Measurements from ENCODE around the gene CHST8.
A peak's percentile ranks its signal among the peaks of the same experiment; 100 is the strongest.

CHST8 gene

DNA sequence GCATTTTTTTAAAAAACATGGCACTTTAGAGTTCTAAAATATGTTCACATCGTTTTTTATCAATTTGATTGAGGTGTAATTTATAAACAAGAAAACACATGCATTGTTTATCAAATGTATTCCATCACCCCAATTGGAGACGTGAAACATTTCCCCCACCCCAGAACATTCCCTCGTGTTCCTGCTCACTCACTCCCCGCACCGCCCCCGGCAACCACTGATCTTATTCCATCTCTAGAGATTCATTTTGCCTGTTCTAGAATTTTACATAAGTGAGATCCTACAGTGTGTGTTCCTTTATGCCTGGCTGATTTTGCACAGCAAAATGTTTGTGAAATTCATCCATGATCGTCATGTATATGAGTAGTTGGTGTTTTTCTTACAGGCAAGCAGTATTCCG is 124.4 kb downstream of the CHST8 start:
- no peak for DNase-seq

DNA sequence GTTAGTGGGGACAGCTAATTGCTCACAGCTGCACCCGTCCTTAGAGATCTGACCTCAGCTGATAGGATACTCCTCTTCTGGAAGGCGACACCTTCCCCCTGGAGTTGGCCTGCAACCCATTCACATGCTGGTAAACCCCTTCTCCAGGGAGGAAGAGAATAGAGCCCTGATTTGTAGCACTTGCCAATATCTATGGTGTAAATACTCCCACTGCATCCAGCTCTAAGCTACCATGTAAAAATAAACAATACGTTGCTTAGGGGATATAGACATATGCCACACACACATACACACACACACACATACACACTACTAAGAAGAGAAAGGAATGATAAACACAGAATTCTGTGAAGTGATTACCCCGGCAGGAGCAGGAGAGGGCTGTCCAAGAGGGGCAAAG is 125.5 kb downstream of the CHST8 start:
- no peak for DNase-seq

DNA sequence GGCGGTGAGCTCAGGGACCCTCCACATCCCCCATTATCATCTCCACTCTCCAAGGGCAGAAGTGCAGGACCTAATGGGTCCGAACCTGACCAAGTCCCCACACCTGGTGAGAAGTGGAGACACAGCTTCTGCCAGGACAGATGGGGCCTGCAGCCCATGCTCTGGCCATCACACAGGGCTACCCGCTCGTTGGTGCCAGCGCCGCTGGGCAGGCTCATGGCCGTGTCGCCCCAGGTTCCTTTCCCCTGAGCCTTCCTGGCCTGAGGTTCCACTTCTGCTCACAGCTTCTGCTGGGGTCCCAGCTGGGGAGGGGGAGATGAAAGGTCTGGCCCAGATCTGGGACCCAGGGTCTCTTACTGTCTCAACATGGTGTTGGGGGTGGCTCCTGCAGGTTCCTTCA is 126.5 kb downstream of the CHST8 start:
- no peak for DNase-seq

DNA sequence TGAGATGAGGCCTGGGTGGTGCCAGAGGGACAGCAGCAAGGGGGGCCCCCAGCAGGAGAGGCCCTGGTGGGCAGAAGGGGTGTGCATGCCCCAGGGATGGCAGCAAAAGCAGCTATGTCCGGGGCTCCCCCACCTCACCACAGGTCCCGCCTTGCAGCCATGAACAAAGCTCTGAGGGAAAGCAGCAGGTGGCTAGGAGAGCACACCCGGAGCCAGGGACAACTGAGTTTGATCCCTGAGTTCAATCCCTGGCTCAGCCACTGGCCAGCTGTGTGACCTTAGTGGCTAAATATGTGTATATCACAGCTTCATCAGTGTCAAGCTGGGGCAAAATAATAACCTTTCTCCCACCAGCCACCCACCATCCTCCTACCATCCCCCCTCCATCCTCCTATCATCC is 127.3 kb downstream of the CHST8 start:
- no peak for DNase-seq

DNA sequence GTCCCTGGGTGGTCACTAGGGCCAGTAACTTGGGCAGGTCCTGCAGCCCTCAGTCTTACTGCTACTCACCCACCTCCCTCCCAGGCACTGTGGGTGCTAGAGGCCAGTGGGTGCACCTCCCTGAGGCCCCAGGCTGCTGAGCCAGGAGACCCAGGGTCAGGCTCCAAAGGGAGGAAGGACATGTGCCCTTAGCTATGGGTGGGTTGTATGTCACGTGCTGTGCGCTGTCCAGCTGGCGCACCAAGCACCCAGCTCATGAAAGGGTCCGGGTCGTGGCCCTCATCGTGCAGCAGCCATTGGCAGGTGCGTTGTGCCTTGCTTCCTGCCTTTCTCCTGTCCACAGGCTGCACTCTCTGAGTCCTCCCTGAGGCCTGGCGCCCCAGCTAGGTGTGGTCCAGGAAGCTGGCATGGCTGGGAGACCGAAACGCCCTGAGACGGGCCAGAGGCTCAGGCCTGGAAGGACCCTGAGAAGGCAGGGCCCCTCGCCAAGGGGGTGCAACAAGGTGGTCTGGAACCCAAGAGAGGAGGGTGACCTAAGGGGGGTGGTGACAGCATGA is 127.9 kb downstream of the CHST8 start:
- DNase-seq, result no peak

DNA sequence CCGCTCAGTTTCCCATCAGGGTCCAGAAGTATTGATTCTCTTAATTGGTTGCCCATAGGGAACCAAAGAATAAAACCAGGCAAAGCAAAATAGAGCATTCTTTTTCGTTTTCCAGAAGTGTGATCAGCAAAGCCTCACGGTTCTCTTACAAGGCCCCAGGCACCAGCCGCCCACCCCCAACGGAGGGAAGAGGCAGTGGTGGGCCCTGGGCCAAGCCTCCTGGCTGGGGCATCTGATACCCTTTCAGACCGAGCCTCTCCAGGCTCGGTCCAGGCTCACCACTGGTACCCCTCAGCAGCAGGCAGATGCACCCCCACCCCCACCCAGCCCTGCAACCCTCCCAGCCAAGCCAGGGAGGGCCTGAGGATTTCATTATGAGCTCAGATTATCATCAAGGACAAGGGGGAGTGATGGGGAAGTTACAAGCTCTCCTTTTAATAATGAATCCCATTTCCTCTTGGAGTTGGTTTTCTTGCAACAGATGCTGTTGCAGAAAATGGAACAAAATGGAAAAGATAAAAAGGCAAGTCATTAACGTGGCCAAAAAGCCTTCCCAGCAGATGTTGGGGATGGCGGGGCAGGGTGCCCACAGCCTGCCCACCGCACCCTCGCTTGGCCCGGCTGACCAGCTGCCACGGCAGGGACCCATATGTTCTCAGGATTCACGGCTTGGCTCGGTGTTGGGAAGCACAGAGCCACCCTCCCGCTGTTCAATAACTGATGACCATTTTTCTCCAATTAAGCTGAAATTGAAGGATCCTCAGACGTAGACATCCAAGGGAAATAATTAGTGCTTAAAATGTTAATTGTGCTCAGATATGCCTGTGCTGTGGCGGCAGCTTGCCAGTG is 129.1 kb downstream of the CHST8 start:
- DNase-seq, result no peak

DNA sequence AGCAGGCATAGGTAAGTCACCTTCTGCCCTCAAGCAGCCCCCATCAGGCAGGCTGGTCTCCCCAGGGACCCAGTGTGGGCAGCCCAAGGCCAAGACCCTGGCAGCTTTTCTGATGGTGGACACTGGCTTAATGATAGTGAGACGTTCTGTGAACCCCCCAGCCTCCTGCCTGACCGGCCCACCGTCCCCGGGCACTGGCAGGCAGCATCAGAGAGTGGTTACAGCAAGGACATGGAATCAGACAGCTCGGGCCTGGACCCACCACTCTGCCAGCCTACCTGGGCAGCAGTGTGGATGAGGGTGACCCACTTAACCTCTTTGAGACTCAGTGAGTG is 129.7 kb downstream of the CHST8 start:
- DNase-seq, result no peak

DNA sequence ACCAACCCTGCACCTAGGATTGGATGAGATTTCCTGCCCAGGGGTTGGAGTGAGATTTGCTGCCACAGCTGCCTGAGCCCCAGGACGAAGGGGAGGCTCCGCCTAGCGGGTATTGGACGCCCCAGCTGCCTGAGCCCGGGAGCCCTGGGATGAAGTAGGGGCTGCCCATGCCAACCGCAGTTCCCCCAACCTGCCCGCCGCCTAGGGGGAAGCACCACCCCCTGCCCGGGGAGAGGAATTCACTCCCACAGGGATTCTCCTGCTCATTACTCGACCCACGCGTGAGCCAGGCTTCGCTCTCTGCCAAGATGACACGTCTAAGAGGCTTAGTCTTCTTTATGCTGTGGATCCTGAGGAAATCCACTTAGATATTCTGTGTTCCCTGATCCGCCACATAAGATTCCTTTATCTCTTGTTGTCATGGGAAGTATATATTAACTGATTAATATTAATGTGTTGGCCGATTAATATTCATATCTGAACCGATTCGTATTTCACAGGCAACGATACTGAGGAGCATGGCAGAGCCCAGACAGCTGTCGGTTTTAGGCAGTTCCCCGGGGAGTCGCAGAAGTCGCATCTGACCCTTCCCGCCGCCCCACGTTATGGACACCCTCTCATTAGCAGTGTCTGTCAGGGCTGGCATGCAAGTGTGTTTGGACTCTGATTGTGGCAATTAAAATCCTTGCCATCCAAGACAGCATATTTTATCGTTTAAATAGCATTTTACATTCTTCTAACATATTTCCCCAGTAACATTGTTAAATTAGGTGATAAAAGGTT is 130.5 kb downstream of the CHST8 start:
- no peak for DNase-seq

DNA sequence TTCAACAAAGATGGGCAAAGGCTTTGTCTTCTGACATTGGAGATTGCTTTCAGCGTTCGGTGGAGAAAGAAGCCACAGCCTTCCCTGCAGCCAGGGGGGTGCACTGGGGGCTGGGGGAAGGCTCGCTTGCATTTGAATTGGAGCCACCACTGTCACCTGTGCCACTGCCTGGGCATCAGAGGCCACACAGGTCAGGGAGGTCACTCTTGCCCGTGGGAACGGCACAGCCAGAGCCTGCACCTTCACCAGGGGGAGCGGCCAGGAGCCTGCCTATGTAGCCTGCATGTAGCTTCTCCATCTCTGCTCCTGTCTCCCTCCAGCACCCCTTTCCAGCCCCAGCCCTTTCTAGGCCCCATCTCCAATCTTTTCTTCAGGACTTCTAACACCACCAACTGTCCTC is 131.2 kb downstream of the CHST8 start:
- DNase-seq, result no peak

DNA sequence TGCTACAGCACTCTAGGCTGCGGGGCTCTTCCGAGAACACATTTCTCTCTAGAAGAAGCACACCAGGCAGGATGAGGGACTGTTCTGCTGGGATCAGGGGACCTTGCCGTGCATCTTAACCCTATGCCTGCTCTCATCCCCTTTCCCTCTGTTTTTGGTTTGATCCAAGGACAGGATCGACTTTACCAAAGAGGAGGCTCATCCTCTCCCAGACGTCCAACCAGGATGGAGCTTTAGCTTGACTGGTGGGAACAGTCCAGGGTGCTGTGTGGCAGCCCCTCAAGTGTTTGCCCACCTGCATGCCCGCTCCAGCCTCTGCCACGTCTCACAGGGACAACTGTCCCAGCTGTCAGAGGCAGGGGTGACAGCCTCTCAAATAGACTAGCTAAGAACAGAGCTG is 132.6 kb downstream of the CHST8 start:
- DNase-seq, result no peak

DNA sequence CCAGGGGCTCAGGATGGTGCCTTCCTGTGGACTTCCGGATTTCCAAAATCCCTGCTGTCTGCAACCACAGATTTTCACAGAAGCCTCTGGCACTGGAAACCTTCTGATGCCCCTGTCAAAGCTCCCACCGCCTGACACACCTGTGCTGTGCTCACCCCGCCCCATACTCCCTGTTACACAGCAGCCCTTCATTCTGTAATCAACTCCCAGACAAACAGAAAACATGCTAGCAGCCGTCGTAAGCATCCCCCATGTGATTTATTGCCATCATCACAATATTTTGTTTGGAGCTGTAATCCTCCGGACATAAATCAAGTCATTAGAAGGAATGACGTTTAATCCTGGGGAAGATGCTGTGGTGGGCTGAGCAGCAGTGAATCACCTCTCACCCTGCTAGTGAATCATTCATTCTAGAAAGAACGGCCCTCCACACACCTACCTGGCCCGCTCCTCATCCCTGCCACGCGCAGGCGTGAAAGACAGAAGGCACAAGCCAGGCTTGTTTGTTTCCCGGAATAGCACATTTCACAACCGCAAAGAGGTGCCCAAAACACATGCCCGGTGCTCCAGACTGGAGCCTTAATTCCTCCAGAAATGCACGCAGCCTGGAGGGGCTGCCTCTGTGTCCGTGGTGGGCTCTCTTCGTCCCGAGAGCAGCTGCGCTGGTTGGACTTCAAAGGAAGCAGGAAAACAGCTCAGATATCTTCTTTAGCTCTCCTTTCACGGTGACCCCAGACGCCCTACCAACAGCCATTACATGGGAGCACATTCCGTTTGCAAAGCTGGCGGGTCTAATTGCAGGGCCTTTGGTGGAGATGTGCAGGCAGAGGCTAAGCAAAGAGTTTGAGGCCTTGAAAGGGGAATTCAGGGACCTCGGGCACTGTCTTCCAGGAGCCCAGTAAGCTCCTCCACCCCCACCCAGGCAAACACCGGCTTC is 133.6 kb downstream of the CHST8 start:
- DNase-seq, result no peak

DNA sequence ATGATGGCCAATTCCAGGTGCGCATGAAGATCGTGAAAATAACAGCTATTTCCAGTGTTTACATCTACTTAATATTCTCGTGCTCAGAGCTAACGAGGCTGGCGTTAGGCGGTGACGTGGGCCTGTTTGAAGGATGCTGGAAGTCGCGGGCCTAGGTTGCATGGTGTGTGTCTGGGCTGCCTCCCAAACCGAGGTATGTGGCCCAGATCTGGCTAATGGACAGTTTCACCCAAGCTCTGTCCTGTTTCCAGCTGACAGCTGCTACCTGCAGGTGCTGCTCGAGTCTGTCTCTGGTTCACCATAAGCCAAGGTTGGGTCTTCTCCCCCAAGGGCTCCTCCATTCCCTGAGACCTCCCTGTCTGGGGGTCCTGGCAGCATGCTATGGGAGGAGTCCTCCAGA is 134.4 kb downstream of the CHST8 start:
- no peak for DNase-seq

DNA sequence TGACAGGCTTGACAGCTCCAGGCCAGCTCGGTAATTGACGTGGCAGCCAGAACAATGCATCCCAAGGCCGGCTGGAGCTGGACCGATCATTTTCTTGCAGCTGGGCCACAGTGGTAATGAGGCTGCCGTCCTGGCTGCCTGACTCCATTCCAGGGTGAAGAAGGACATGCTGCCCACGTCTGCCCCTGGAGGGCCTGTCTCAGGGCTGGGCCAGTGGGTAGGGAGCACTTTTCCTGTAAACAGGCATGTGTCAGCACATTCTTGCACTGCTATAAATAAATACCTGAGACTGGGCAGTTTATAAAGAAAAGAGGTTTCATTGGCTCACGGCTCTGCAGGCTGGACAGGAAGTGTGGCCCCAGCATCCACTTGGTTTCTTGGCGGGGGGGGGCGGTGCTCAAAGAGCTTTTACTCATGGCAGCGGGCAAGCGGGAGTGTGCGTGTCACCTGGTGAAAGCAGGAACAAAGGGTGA is 136.8 kb downstream of the CHST8 start:
- DNase-seq, result no peak

DNA sequence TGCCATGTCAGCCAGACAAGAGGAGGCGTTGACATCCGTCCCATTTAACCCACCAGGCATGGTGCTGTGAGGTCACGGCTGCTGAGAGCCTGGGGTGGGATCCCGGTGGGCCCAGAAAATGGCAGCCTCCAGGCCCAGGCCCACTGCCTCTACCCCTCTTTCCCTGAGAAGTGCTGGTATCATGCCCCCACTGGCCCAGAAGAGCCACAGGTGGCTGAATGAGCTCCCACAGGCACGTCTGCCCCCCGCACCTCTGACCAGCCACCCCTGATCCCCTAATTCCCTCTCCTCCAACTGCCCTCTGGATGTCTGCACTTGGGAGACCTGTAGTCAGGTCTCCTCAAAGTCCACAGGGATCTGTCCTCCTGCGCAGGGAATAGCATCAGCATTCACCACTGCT is 137.6 kb downstream of the CHST8 start:
- no peak for DNase-seq

DNA sequence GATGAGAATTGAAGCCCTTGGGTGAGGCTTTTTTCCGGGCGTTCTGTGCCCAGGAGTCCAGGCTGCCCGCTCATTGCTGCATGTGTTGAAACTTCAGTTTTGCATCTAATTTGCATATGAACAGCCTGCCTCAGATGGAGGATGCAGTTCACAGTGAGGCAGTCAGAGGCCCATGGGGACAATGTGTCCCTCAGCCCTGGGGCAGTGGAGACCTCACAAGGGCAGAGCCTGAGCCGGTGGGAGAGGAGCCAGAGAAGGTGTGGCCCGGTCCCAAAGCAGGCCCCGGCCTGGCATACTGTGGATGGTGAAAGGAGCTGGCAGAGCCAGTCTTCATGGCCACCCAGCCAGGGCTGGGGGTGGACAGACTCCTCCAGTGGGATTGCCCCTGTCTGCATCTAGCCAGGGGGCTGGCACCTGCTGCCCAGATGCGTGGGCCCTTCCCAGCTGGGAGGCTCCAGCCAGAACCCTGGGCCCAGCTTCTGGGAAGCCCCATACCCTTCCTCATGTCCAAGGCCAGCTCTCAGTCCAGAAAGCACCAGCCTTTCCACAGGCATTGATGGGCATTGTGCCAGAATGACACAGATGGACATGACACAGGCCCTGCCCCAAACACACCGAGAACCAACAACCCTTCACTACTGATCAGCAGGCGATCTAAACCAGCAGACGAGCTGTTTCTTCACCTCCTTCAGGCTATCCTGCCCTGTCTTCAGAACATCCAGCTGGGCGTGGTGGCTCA is 142.0 kb downstream of the CHST8 start:
- no peak for DNase-seq

DNA sequence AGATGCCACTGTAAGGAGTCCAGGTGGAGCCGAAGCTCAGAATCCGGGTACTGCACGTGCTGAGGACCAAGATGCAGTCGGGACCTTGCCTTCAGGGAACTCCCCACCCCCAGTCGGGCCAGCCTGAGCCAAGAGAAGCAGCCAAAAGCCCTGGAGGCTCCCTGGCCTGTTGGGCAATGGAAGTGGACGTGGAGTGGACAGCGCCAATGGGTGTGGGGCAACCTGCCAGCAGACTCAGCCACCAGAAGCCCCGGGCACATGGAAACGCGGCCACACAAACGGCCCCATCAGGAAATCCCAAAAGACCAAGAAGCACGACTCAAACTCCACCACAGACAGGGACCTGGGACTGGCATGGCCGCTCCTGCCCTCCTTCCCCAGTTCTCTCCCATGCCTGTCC is 144.9 kb downstream of the CHST8 start:
- no peak for DNase-seq

DNA sequence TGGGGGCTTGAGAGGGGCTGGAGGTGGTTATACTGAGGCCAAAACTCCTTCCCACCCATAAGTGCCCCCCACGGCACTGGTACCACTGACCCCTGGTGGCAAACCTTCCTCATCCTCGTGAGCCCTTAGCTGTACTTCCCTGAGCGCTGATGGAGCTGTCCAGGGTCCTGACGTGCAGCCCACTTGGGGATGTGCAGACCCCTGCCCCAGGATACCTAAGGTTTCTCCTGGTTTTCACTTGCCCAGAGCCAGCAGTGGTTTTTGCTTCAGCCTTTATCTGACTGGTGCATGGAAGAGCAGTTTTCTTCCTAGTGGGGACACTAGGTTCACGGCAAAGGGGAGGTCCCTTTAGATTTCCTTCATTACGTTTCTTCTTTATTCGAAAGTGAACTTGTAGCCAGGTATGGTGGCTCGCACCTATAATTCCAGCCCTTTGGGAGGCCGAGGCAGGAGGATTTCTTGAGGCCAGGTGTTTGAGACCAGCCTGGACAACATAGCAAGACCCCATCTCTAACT is 146.2 kb downstream of the CHST8 start:
- DNase-seq, result no peak

DNA sequence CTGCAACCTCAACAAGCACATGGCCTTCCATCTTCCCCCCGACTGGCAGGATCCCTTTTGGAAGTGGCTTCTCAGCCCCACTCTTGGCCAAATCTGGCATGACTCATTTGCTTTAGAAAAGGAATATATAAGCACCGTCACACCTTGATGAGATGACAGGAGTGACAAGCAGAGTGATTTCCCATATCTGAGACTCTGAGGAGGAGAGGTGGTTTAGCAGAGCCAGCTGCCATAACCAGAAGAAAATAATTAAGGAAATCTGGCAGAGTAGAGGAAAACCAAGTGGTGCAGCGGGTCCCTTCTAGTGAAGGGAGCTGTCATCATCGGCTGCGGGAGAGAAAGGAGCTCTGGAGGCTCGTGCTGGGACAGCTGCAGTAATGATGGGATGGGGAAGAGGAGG is 147.5 kb downstream of the CHST8 start:
- DNase-seq, result no peak

DNA sequence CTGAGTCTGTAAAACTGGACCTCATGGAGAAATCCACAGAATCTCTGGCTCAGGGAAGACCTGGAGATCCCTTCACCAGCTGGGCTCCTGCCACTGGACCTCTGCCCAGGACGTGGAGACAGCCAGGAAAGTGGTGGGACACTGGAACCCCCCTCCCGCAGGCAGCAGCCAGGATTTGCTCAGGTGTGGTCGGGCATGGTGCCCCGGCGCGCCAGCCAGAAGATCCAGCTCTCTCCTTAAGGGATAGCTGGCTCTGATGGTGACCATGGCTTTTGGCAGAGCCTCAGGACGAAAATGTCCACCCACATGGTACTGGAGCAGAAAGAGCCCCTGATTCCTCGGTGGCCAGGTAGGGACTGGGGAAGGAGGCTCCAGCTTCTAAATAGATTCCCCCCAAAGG is 148.4 kb downstream of the CHST8 start:
- DNase-seq, result no peak

DNA sequence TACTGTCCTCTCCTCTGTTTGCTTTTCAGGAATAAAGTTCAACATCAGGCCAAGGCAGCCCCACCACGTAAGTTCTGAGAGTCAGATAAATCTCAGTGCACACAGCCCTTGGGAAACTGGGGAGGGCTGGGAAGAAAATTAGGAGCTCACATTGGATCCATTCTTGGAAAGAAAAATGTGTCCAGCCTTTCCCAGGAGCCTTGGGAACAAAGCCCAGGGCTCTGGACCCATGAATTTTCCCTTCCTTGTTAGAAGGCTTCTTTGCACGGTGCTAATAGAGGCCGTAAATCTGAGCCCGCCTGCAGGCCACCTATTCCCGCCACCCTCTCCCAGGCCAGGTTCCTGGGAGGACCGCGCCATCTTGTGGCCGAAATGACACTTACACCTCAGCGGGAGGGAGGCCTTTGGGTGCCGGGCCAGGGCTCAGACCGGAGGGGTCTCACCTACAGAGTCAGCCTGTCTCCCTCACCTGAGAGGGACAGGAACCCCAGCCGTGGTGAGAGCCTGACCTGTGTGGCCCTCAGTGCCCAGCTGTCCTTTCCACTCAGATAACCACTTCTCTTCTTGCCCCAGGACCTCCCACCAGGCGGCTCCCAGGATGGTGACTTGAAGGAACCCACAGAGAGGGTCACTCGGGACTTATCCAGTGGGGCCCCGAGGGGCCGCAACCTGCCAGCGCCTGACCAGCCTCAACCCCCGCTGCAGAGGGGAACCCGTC is 149.8 kb downstream of the CHST8 start:
- DNase-seq, result peak; percentile 63
